ENCODE data around the gene GOLGA8M.
"Not testable (repeated sequence)": the region's sequence is repeated elsewhere in the genome, so short reads cannot be mapped to it uniquely, and the experiment has no call there.

Gene GOLGA8M

DNA sequence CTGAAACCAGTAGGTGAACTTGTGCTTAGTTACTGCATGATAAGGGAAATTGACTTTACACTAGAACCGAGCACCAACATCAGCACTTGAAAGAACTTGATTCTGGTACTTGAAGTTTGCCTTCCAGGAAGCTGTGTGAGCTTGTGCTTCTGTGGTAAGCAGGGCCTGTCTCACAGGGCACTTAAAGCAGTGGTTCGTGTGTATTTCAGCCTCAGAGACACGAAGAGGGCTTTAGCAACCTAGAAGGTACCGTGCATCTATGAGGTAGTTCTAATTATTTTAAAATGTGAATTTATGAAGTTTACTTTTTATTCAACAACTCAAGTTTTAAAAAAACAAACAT, 56.2 kb downstream of the GOLGA8M start:
- DNase-seq (ENCODE audit: low read depth), result not testable (repeated sequence)

DNA sequence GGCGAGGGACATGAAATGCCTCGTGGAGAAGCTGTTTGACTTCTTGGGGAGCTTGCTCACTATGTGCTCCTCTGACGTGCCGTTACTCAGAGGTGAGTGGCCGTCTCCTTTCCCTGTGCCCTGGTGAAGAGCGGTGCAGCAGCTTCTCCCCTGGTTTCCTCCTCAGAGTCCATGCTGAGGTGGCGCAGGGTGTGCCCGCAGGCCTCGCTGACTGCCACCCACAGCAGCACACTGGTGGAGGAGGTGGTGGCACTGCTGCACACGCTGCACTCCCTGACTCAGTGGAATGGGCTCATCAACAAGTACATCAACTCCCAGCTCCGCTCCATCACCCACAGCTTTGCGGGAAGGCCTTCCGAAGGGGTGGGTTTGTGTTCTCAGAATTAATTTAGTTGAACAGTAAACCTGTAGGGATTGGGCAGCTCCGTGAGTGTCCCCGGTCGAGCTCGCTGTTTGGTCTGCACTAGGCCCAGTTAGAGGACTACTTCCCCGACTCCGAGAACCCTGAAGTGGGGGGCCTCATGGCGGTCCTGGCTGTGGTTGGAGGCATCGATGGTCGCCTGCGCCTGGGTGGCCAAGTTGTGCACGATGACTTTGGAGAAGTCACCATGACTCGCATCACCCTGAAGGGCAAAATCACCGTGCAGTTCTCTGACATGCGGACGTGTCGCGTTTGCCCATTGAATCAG, 56.7 kb downstream of the GOLGA8M start:
- not testable (repeated sequence) for DNase-seq (ENCODE audit: low read depth)

DNA sequence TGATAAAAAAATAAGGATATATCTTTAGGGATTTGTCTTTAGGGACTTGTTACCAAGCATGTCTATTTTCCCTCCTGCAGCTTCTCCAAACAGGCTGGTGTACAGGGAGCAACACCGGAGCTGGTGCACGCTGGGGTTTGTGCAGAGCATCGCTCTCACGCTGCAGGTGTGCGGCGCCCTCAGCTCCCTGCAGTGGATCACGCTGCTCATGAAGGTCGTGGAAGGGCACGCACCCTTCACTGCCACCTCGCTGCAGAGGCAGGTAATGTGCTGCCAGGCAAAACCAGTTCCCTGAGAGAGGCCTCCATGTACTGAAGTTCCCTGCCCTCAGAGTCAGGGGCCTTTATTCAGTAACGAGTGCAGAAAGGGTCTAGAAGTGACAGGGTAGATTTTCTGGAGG, 58.0 kb downstream of the GOLGA8M start:
- not testable (repeated sequence) for DNase-seq (ENCODE audit: low read depth)

DNA sequence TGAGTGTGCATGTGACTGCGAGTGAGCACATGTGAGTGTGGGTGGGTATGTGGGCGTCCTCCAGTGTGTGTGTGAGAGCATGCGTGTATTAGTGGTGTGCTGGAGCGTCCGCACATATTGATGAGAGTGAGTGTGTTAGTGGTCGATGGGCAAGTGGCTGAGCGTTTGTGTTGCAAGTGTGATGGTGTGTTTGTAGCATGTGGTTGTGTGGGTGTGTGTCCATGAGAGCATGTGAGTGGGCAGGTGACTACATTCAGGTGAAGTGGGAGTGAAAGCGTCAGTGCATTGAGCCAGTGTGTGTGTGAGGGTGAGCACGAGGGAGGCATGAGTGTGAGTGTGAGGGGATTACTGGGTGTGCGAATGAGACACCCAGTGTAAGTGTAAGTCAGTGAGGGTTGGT, 59.7 kb downstream of the GOLGA8M start:
- not testable (repeated sequence) for DNase-seq (ENCODE audit: low read depth)
